GM12891 (cell line): ENCODE measurements around the gene KDM5A.

Source experiments
- PAX5 ChIP-seq: IDR thresholded peaks from 2 replicates; pipeline ENCODE4 v1.6.1; 2011; ENCODE audit warnings: low read length, moderate library complexity, mild to moderate bottlenecking; ENCODE audit not compliant: insufficient read depth, severe bottlenecking
- POLR2A ChIP-seq: IDR thresholded peaks from 2 replicates; pipeline ENCODE4 v1.6.1; 2011; ENCODE audit warnings: low read depth, low read length, control low read depth
- POLR2AphosphoS5 ChIP-seq: IDR thresholded peaks from 2 replicates; pipeline ENCODE4 v1.6.1; 2011; ENCODE audit warnings: low read depth, low read length, control low read depth
- SPI1 ChIP-seq: IDR thresholded peaks from 2 replicates; pipeline ENCODE4 v1.6.1; 2011; ENCODE audit warnings: low read depth, low read length, control low read depth
- TAF1 ChIP-seq: IDR thresholded peaks from 2 replicates; pipeline ENCODE4 v1.6.1; 2011; ENCODE audit warnings: low read depth, low read length, control low read depth

DNA sequence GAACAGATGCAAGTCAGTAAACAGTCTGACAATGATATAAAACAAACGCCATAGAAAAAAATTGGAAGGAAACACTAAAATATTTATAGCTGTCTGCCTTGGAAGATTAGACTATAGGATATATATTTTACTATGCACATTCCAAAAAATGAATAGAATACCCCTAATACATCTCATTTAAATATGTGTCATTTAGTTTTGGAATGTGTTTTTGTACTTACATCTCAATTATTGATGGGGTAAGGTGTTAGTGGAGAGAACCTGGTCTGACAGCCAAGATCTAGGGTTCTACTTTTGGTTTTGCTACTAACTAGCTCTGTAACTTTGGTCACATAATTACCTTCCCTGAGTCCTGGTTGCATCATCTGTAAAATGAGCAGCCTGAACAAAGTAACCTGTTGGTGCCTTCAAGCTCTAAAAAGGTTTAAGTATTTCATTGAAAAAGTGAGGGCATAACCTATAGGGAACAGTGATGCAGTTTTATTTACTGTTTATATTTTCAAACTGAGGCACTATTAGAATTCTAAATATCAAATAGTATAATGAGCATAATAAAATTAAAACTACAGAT, 97.9 kb downstream of the KDM5A start:
- no peak for TF ChIP-seq TAF1
- no peak for TF ChIP-seq POLR2A
- TF ChIP-seq POLR2AphosphoS5: no peak
- TF ChIP-seq SPI1: no peak
- no peak for TF ChIP-seq PAX5
